ENCODE results near the gene ELF5.

- TF ChIP-seq CTCF (IDR thresholded peaks at IDR 0.05; ENCODE audit: insufficient read depth, low read length, poor library complexity, severe bottlenecking) (no peak), EZH2phosphoT487 (conservative IDR thresholded peaks at IDR 0.05; ENCODE audit: low read length) (no peak)
Observed at GRCh38 chr11:34478845-34479663, 34.5 kb downstream of the ELF5 start.
